Measurements from ENCODE around the gene ANGPTL2.

DNA sequence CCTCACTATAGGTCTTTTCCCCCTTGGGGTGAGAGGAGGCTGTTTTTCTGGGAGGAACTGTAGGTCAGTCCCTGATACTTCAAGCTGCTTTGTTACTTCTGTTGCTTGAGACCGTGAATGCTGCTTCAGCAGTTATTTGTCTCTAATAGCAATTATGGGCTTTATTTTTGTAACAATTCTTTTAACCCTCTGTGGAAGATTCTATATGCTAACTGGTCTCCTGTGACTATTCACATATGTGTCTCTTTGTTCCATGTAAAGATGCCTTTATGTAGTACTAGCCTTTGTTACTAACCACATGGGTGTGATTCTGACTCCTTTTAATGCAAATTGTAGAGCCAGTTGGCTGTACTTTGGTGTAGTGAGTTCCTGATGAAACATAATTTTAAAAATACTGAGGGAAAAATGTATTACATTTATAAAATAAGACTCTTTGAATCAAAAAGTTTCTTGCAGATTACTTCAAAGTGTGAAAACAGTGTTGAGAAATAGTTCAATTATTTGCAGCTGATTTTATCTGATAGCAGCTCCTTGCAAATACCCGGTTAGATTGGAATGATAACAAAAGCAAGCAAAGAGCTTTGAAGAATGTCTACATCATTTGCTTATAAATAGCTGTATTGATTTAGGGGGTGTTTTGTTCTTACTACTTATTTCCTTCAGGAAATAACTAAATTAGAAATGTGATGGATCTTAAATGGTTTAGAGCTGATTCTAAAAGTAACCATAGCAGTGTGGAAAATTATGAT, 46.6 kb downstream of the ANGPTL2 start:
- TF ChIP-seq CHD4 (IDR thresholded peaks at IDR 0.05; ENCODE audit: borderline replicate concordance) (no peak), EP300 (IDR thresholded peaks at IDR 0.05) (no peak), NR3C1 (IDR thresholded peaks at IDR 0.05) (no peak), POLR2AphosphoS2 (conservative IDR thresholded peaks at IDR 0.05; ENCODE audit: low read length) (no peak), RAD21 (conservative IDR thresholded peaks at IDR 0.05 in 1 of 2, IDR thresholded peaks at IDR 0.05 in 1 of 2) (no peak), RFX5 (IDR thresholded peaks at IDR 0.05) (no peak), ZFP36 (IDR thresholded peaks at IDR 0.05; ENCODE audit: borderline replicate concordance, partially characterized antibody) (no peak), EHMT2 (IDR thresholded peaks at IDR 0.05; ENCODE audit: low read depth) (no peak)
- TF ChIP-seq, protein P1, sequence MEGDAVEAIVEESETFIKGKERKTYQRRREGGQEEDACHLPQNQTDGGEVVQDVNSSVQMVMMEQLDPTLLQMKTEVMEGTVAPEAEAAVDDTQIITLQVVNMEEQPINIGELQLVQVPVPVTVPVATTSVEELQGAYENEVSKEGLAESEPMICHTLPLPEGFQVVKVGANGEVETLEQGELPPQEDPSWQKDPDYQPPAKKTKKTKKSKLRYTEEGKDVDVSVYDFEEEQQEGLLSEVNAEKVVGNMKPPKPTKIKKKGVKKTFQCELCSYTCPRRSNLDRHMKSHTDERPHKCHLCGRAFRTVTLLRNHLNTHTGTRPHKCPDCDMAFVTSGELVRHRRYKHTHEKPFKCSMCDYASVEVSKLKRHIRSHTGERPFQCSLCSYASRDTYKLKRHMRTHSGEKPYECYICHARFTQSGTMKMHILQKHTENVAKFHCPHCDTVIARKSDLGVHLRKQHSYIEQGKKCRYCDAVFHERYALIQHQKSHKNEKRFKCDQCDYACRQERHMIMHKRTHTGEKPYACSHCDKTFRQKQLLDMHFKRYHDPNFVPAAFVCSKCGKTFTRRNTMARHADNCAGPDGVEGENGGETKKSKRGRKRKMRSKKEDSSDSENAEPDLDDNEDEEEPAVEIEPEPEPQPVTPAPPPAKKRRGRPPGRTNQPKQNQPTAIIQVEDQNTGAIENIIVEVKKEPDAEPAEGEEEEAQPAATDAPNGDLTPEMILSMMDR (IDR thresholded peaks at IDR 0.05), result no peak
- TF ChIP-seq, protein P2, sequence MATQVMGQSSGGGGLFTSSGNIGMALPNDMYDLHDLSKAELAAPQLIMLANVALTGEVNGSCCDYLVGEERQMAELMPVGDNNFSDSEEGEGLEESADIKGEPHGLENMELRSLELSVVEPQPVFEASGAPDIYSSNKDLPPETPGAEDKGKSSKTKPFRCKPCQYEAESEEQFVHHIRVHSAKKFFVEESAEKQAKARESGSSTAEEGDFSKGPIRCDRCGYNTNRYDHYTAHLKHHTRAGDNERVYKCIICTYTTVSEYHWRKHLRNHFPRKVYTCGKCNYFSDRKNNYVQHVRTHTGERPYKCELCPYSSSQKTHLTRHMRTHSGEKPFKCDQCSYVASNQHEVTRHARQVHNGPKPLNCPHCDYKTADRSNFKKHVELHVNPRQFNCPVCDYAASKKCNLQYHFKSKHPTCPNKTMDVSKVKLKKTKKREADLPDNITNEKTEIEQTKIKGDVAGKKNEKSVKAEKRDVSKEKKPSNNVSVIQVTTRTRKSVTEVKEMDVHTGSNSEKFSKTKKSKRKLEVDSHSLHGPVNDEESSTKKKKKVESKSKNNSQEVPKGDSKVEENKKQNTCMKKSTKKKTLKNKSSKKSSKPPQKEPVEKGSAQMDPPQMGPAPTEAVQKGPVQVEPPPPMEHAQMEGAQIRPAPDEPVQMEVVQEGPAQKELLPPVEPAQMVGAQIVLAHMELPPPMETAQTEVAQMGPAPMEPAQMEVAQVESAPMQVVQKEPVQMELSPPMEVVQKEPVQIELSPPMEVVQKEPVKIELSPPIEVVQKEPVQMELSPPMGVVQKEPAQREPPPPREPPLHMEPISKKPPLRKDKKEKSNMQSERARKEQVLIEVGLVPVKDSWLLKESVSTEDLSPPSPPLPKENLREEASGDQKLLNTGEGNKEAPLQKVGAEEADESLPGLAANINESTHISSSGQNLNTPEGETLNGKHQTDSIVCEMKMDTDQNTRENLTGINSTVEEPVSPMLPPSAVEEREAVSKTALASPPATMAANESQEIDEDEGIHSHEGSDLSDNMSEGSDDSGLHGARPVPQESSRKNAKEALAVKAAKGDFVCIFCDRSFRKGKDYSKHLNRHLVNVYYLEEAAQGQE (IDR thresholded peaks at IDR 0.05), result no peak
- TF ChIP-seq, protein P3, sequence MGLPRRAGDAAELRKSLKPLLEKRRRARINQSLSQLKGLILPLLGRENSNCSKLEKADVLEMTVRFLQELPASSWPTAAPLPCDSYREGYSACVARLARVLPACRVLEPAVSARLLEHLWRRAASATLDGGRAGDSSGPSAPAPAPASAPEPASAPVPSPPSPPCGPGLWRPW (IDR thresholded peaks at IDR 0.05), result no peak
- TF ChIP-seq, protein P4, sequence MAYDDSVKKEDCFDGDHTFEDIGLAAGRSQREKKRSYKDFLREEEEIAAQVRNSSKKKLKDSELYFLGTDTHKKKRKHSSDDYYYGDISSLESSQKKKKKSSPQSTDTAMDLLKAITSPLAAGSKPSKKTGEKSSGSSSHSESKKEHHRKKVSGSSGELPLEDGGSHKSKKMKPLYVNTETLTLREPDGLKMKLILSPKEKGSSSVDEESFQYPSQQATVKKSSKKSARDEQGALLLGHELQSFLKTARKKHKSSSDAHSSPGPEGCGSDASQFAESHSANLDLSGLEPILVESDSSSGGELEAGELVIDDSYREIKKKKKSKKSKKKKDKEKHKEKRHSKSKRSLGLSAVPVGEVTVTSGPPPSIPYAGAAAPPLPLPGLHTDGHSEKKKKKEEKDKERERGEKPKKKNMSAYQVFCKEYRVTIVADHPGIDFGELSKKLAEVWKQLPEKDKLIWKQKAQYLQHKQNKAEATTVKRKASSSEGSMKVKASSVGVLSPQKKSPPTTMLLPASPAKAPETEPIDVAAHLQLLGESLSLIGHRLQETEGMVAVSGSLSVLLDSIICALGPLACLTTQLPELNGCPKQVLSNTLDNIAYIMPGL (CRISPR knock-in tag; IDR thresholded peaks at IDR 0.05; ENCODE audit: borderline replicate concordance), result no peak

Measured in A549 (cell line).